HG03196 (cell line): ENCODE measurements around the gene PCID2.

Experiments
- ATAC-seq: cut with Tn5 transposase; IDR thresholded peaks from one replicate; pipeline ENCODE4 v1.9.1; 2021; ENCODE audit not compliant: unreplicated experiment

The PCID2 gene

GRCh38 chr13:113220141-113220598, 11.7 kb upstream of the PCID2 start:
- no peak for ATAC-seq

DNA sequence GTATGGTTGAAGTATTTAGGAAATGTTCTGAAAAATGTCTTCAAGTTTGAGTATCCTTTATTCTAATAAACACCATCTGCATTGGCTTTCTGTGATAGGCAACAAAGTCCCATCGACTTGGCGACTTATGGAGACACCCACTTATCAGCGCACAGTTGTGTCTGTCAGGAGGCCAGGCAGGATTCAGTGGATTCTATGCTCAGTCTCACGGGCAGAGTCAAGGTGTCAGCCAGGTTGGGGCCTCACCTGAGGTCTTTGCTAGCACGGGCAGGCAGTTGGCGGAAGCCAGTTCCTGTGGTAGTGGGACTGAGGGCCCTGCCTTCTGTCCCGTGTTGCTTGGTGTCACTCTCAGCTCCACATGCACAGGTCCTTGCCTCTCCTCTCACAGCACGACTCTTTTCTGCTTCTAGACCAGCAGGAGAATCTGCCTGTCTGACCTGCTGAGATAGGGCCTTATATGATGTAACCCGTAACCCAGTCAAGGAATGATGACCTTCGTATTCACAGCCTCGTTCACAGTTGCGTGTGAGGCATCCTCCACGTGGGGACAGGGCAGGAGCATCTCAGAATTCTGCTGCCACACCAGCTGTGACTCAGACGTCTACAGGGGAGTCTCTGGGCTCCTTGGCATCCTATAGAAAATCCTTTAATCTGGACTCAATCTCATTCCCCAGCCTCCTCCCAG, 10.9 kb upstream of the PCID2 start:
- ATAC-seq, result no peak

GRCh38 chr13:113218586-113218985, 10.1 kb upstream of the PCID2 start:
- no peak for ATAC-seq

GRCh38 chr13:113216254-113217048, 8.0 kb upstream of the PCID2 start:
- no peak for ATAC-seq

- ATAC-seq, result no peak
These were observed 3.3 kb upstream of the PCID2 start for GRCh38 chr13:113211774-113212173.

DNA sequence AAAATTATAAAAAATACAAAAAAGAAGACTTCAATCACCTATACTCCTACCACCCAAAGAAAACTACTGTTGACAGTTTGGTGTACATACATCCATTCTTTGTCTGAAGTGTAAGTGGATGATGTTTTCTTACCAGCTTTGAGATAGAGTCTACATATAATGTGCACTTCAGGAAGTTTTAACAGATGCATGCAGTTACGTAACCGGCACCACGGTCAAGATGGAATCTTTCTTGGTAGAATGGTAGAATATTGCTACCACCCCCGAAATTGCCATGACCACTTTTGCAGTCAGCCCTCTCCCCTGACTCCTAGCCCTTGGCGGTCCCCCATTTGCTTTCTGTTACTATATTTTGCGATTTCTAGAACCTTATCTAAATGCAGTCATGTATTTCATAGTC, 2.4 kb upstream of the PCID2 start:
- no peak for ATAC-seq

DNA sequence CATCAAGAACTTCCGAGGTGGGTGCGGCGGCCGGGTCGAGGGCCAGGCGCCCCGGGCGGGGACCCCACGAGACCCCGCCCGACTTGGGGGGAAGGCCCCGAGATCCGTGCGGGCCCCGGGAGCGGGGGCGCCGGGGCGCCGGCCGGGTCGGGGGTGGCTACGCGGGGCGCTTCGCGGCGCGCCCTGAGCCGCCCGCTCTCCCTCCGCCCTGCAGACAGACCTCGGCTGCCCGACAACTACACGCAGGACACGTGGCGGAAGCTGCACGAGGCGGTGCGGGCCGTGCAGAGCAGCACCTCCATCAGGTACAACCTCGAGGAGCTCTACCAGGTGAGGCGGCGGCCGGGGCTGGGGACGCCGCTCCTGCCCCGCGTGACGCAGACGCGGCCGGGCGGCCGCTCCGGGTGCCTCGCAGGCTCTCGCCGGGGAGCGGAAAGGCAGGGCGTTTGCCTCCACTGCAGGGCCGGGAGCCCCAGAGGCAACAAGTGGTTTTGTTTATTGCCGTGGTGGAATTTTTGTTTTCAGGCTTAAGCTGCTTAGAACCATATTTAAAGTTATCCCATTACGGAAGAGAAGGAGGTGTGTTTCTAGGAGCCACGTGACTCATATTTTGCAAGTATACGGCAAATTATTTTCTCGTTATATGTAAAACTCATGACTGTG, 1.4 kb upstream of the PCID2 start:
- peak; percentile 28 for ATAC-seq

DNA sequence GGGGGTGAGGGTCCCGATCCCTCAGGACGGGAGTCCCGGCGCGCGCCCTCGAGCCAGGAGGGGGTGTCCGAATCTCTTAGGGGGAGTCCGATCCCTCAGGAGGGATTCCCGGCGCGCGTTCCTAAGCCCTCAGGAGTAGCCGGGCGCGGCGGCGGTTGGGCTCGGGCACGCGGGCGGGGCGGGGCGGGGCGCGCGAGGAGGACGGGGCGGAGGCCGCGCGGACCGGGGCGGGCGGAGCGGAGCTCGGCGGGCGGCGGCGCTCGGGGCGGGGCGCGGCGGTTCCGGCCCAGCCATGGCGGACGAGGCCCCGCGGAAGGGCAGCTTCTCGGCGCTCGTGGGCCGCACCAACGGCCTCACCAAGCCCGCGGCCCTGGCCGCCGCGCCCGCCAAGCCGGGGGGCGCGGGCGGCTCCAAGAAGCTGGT, 878 bp upstream of the PCID2 start, which contains the start of gene CUL4A:
TSS of gene CUL4A (plus strand) at position 278 of the 423 bp plus-strand sequence. CDS start at position 293, 15 bp downstream.
- peak; percentile 44 for ATAC-seq

DNA sequence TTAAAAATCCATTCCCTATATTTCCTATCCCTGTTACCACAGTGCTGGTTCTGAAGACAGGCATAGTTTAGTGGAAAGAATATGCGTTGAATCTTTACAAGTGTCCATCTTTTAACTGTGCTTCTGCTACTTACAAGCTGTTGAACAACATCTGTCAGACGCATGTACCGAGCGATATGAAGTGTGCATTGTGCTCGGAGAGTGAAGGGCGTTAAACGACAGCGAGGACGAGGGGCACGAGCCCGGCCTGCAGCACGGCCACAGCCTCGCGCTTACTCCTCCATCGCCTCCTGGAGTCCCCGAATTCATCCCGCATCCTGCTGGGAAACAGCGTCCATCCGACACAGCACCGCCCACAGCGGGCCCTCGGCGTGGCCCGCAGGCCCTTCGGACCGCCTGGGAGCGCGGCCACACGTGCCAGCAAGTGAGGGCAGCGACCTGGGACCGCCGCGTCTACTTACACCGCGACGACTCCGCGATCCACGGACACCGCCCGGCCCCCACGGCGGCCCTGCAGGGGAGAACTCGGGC, 514 bp downstream of the PCID2 start:
- ATAC-seq, result peak; percentile 20

DNA sequence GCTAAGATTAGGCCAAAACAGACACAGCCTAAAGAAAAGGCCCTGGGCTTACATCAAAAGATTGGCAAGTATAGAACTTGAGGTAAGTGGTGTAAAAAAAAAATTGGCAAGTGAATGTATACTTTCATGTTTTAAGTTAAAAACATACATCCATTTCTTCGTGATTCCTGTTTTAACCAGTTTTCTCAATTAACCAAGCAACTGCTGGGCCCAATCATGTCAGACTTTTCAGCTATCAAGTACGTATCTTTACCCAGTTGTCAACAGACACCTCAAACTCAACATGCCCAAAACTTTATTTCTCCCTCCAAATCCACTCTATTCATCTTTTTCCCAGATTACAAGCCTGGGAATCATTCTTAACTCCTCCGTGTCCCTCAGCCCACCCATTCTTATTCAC, 1.0 kb downstream of the PCID2 start:
- no peak for ATAC-seq

GRCh38 chr13:113205428-113205931, 3.0 kb downstream of the PCID2 start:
- no peak for ATAC-seq

DNA sequence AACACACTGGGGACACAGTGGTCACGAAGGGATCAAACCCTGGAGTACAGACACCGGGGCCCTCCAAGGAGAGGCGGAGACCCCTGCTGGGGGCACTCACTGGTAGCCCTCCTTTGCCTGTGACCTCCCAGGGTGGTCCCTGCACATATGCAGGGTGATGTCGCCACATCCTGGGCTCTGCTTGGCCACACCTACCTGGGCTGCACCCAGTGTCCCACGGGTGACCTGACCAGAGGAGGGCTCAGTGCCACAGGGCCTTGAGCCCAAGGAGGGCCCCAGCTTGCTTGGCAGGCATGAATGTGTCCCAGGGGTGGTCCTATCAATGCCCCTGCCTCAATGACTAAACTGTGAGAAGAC, 4.1 kb downstream of the PCID2 start:
- no peak for ATAC-seq

DNA sequence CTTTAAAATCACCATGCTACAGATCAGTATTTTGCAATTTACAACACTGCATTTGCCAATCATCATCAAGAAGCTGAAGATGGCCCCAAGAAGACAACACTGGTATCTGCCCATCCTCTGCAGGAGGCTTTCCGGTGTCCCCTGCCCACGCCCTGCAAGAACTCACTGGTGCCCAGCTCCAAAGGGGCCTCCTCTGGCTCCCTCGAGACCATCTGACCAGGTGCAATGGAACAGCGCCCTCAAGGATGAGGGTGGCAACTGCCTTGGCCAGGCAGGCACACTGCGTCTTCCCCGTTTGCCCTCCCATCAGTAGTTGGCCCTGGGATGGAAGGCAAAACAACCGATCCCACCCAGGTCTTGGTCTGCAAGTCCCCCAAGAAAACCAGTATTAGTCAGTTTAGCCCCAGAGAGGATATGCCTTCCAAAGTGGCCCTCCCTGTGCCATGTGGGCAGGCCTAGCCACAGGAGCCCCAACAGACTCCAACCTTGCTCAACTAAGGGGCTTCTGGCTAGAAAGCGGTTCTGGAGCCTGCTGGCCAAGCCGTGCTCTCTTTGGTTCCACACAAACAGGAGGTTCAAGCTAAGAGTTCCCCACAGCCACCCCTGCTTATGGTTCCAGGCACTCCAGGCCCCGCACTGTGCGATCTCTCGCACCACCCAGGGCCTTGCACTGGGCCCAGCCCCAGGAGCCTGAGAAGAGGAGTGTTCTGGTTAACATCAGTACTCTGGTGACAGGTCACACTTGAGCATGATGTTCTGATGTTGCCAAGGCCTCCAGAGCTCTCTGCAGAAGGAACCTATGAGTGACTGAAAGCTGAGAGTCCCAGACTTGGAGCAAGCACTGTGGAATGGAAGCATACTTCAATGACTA, 4.7 kb downstream of the PCID2 start:
- ATAC-seq, result no peak

GRCh38 chr13:113202912-113203311, 5.6 kb downstream of the PCID2 start:
- ATAC-seq, result no peak

- ATAC-seq, result no peak
These were observed 6.7 kb downstream of the PCID2 start for GRCh38 chr13:113201815-113202214.

- no peak for ATAC-seq
These were observed 11.3 kb downstream of the PCID2 start for GRCh38 chr13:113196970-113197737.

- no peak for ATAC-seq
These were observed 13.1 kb downstream of the PCID2 start for GRCh38 chr13:113195360-113195759.

DNA sequence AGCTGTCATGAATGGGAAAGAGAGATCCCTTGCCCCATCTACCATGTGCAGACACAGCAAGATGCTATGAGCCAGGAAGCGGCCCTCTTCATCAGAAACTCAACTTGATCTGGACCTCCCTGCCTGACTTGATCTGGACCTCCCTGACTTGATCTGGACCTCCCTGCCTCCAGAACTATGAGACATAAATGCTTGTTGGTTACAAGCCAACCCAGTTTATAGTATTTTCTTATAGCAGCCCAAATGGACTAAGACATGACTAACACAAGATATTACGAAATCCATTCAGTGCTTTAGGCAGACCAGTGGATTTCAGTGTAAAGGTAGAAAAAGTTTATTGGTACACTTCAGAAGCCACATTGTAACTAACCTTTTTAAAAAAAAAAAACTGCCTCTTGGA, 15.6 kb downstream of the PCID2 start:
- no peak for ATAC-seq

- ATAC-seq, result no peak
These were observed 16.2 kb downstream of the PCID2 start for GRCh38 chr13:113192279-113192678.

DNA sequence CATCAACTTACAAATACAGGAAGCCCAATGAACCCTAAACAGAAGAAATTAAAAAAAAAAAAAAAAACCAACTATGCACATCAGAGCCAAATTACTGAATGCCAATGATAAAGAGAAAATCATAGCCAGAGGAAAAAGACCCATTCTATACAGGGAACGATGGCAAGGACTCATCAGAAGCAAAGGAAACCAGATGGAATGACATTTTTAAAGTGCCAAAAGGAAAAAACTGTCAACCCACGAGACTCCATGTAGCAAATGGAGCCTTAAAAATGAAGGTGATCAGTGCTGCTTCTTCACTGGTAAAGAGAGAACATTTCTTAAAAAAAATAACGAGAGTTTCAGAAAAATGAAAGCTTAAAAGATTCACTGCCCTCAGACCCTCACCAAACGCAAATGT, 18.3 kb downstream of the PCID2 start:
- no peak for ATAC-seq
